Subcutaneous abdominal adipose tissue (tissue), 5 donors: Measurements from ENCODE around the gene TCEAL5.
A peak's percentile ranks its signal among the peaks of the same experiment; 100 is the strongest.

ENCODE experiments used
- H3K27ac ChIP-seq: one replicate; pipeline ENCODE4 v1.7.0; 2013; ENCODE audit warnings: low read depth, mild to moderate bottlenecking, inconsistent platforms, low read length, moderate library complexity
- H3K27me3 ChIP-seq, 5 donors: one replicate each; pipeline ENCODE4 v1.7.0; 2013; ENCODE audit warnings: low read length in 5 of 5, inconsistent platforms in 1 of 5; ENCODE audit not compliant: control insufficient read depth in 5 of 5, insufficient read depth in 4 of 5
- H3K36me3 ChIP-seq, 5 donors: one replicate each; pipeline ENCODE4 v1.7.0; 2013; ENCODE audit warnings: low read length in 5 of 5; ENCODE audit not compliant: control insufficient read depth in 5 of 5, insufficient read depth in 5 of 5
- H3K4me1 ChIP-seq, 5 donors: one replicate each; pipeline ENCODE4 v1.7.0; 2013; ENCODE audit warnings: low read length in 5 of 5, mild to moderate bottlenecking in 3 of 5, moderate library complexity in 1 of 5; ENCODE audit not compliant: control insufficient read depth in 5 of 5, insufficient read depth in 5 of 5
- H3K4me3 ChIP-seq, 5 donors: one replicate each; pipeline ENCODE4 v1.7.0; 2013; ENCODE audit warnings: low read length in 5 of 5, low read depth in 1 of 5
- H3K9ac ChIP-seq, 5 donors: one replicate each; pipeline ENCODE4 v1.7.0; 2013; ENCODE audit warnings: low read length in 5 of 5, mild to moderate bottlenecking in 4 of 5, moderate library complexity in 3 of 5
- H3K9me3 ChIP-seq, 5 donors: one replicate each; pipeline ENCODE4 v1.7.0; 2013; ENCODE audit warnings: low read length in 5 of 5; ENCODE audit not compliant: control insufficient read depth in 5 of 5
- donor health status: healthy.
- donor health status: healthy.
- donor health status: healthy.
- donor health status: healthy.
- donor health status: healthy.

The TCEAL5 gene

DNA sequence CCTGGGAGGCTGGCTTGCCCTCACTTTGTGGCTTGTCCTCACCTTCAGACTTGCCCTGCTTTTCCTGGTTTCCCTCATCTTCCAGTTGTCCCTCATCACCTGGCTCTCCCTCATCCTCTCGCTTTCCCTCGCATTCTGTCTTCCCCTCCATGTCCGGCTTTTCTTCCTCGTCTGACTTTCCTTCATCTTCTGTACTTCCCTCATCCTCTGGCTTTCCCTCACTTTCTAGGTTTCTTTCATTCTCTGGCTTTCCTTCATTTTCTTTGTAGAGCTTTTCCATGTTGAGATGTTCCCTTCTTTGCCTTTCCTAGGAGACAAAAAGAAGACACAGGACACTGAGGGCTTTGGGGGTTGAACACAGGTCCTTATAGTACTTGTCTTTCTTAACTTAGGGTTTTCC, 2.3 kb downstream of the TCEAL5 start:
- Histone ChIP-seq H3K27ac (no peak overlapping the region), H3K9ac (no peak overlapping the region), H3K4me1 (peaks cover 0 to 5% (median 4%) of the 10 kb centered on the region in 5 donors), H3K9me3 (no peaks in the 10 kb centered on the region), H3K36me3 (no peaks in the 10 kb centered on the region), H3K4me3 (no peak overlapping the region), H3K27me3 (peaks cover 29 to 46% (median 36%) of the 10 kb centered on the region in 5 donors)

- no peak overlapping the region for H3K9ac ChIP-seq
- H3K4me3 ChIP-seq = no peak overlapping the region
- no peaks in the 10 kb centered on the region for H3K36me3 ChIP-seq
- H3K4me1 ChIP-seq = peaks cover 0 to 13% (median 7%) of the 10 kb centered on the region in 5 donors
- peaks cover 0 to 13% (median 7%) of the 10 kb centered on the region in 5 donors for H3K27me3 ChIP-seq
- H3K27ac ChIP-seq = no peak overlapping the region
- peaks cover 0 to 5% (median 0%) of the 10 kb centered on the region in 5 donors for H3K9me3 ChIP-seq
Measured at GRCh38 chrX:103258275-103258674, 18.3 kb downstream of the TCEAL5 start.

DNA sequence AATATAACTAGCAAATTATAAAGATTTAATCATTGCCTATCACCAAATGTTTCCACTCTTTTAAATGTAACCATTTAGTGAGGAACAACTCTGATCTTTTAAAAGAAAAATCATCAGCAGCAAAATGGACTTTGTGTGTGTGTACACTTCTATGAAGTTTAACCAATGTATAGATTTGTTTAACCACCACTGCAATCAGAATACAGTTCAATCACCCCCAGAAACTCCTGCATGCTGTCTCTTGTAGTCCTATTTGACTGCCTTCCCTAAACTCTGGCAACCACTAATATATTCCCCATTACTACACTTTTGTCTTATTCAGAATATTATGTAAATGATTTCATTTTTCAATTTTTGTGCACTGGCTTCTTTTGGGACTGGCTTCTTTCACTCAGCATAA, 19.9 kb downstream of the TCEAL5 start:
- Histone ChIP-seq H3K36me3 (peaks cover 0 to 5% (median 3%) of the 10 kb centered on the region in 5 donors), H3K4me3 (no peak overlapping the region), H3K4me1 (peaks cover 0 to 13% (median 7%) of the 10 kb centered on the region in 5 donors), H3K9me3 (no peaks in the 10 kb centered on the region), H3K27me3 (peaks cover 0 to 8% (median 7%) of the 10 kb centered on the region in 5 donors), H3K9ac (no peak overlapping the region), H3K27ac (no peak overlapping the region)

DNA sequence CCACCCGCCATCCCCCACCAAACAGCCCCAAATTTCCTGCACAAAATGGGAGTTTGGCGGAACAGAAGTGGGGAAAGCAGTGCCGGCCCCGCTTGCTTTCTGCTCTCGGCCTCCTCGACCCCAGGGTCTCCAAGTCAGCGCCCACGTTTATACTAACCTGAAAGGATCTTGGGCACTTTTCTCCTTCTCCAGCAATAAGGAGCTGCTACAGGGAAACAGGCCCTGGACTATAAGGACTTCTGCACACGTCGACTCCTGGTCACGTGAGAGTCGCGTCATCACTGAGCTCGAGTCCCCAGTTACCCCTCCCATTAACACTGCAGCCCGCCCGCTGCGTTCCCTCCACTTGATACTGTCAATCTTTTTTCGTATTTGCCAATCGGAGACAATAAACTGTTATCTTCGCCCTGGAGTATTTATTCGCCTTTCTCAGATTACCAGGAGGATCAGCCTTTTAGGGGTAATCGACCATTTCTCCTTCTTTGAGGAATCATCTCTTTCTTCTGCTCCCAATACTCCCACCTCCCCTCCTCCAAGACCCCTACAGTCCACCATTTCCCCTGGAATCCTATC, 21.5 kb downstream of the TCEAL5 start, which contains the start of gene TCEAL8:
Gene TCEAL8, minus strand, starts transcription at position 235 of the 573 bp plus-strand sequence. CDS start 1,176 bp downstream, outside the sequence.
- H3K4me1 ChIP-seq = peaks cover 0 to 13% (median 7%) of the 10 kb centered on the region in 5 donors
- H3K4me3 ChIP-seq = peak within 1 kb of the TSS; percentile 70 to 86 (median 82)
- H3K9ac ChIP-seq = peak within 1 kb of the TSS; percentile 19 to 64 (median 45)
- H3K36me3 ChIP-seq = peaks cover 0 to 5% (median 3%) of the 10 kb centered on the region in 5 donors
- H3K27ac ChIP-seq = peak within 1 kb of the TSS; percentile 58
- no peaks in the 10 kb centered on the region for H3K9me3 ChIP-seq
- H3K27me3 ChIP-seq = peaks cover 0 to 8% (median 7%) of the 10 kb centered on the region in 5 donors

DNA sequence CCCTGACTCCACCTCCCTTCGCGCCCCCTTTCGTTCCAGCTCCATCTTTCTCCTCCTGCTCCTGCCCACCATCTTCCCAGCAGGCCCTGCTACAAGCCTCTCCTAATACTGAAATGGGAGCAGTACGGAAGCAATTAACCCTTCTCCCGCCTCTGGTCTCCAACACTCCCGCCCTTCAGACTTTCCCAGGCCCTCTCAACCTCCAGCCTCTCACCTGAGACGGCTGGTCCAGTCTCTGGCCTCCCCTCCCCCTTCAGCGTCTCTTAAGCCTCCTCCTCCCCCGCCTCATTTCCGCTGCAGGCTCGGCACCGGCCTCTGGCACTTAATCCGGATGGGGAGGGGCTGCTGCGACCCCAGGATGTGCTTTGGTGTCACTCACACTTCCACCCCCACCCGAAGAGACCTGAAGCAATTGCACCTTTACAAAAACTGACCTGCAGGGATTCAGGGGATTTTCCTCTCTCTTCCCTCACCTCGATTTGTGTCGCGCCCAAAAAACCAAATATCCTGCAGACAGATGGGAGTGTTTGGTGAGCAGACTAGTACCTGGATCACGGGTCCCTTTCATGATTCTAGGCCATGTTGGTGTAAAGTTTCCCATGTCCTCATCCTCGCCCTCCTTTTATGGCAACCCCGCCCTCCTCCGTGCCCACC, 22.3 kb downstream of the TCEAL5 start:
- Histone ChIP-seq H3K27me3 (peaks cover 0 to 13% (median 7%) of the 10 kb centered on the region in 5 donors), H3K4me1 (peaks cover 0 to 13% (median 7%) of the 10 kb centered on the region in 5 donors), H3K27ac (peak overlapping the region; percentile 58), H3K9me3 (no peaks in the 10 kb centered on the region), H3K9ac (peak overlapping the region; percentile 19 to 64 (median 45)), H3K4me3 (peak overlapping the region; percentile 70 to 86 (median 82)), H3K36me3 (peaks cover 0 to 5% (median 3%) of the 10 kb centered on the region in 5 donors)

- Histone ChIP-seq H3K9ac (peak overlapping the region in 4 of 5 donors; percentile 12 to 64 (median 29)), H3K27me3 (peaks cover 0 to 13% (median 7%) of the 10 kb centered on the region in 5 donors), H3K4me1 (peaks cover 0 to 13% (median 7%) of the 10 kb centered on the region in 5 donors), H3K27ac (peak overlapping the region; percentile 58), H3K4me3 (peak overlapping the region; percentile 70 to 86 (median 82)), H3K36me3 (peaks cover 0 to 5% (median 3%) of the 10 kb centered on the region in 5 donors), H3K9me3 (no peaks in the 10 kb centered on the region)
Measured at GRCh38 chrX:103253608-103254007, 22.9 kb downstream of the TCEAL5 start.

DNA sequence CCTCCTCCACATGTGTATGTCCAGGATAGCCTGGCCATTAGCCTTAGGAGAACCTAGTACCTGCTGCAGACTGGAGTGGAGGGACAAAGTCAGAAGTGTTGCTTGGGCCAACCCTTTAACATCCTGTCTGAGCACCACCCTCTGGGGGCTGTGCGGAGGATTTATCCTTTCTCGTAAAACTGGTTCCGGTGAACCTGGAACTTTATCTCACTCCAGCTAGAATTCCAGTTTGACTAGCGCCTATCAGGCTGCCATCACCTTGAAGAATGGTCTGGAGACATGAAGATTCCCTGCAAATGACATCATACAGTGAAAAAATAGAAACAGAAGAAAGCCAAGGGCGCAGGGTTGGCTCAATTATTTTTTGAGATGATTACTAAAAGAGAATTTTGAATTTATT, 25.6 kb downstream of the TCEAL5 start:
- H3K27ac ChIP-seq = no peak overlapping the region
- H3K4me1 ChIP-seq = peaks cover 0 to 13% (median 7%) of the 10 kb centered on the region in 5 donors
- H3K36me3 ChIP-seq = peaks cover 0 to 5% (median 3%) of the 10 kb centered on the region in 5 donors
- peaks cover 0 to 13% (median 7%) of the 10 kb centered on the region in 5 donors for H3K27me3 ChIP-seq
- no peaks in the 10 kb centered on the region for H3K9me3 ChIP-seq
- no peak overlapping the region for H3K9ac ChIP-seq
- H3K4me3 ChIP-seq = no peak overlapping the region

GRCh38 chrX:103249805-103250204, 26.7 kb downstream of the TCEAL5 start:
- Histone ChIP-seq H3K9me3 (no peaks in the 10 kb centered on the region), H3K27me3 (peaks cover 0 to 9% (median 7%) of the 10 kb centered on the region in 5 donors), H3K27ac (no peak overlapping the region), H3K4me1 (peaks cover 0 to 11% (median 7%) of the 10 kb centered on the region in 5 donors), H3K9ac (no peak overlapping the region), H3K36me3 (peaks cover 0 to 5% (median 3%) of the 10 kb centered on the region in 5 donors), H3K4me3 (no peak overlapping the region)

DNA sequence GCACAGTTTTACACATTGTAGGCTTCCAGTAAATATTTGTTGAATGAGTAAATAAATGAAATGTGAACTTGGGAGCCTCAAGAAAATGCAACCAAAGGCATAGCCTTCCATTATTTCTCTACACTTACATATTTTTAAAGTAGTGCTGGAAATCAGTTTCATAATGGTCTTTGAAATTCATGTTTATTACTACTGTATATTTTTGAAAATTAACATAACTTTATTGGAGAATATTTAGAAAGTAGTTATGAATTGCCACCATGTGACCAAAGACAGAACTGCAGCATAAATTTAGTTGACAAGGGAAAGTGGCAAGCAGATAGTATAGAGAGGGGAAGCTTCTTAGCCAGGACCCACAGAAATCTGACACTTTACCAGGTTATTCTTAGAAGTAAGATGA, 28.0 kb downstream of the TCEAL5 start:
- Histone ChIP-seq H3K4me1 (peaks cover 0 to 3% (median 2%) of the 10 kb centered on the region in 5 donors), H3K36me3 (peaks cover 0 to 5% (median 3%) of the 10 kb centered on the region in 5 donors), H3K27ac (no peak overlapping the region), H3K4me3 (no peak overlapping the region), H3K9me3 (no peaks in the 10 kb centered on the region), H3K9ac (no peak overlapping the region), H3K27me3 (peaks cover 0 to 9% (median 1%) of the 10 kb centered on the region in 5 donors)

DNA sequence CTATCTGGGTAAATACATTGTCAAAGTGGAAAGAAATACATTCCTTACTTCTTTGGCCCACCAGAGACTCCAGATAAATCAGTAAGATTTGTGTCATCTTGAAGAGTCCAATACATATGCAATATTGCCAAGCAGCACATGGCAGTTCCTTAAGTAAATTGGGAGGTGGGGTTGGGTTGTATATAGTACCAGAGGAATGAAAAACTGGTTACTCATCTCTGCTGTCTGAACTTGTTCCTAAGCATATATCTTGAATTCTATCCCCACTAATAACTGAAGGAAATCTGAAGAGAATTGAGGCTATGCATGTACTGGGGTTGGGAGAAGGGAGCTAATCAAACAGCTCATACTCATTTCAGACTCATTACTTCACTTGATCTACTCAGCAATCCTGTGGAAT, 36.4 kb downstream of the TCEAL5 start:
- Histone ChIP-seq H3K4me3 (no peak overlapping the region), H3K9ac (no peak overlapping the region), H3K36me3 (no peaks in the 10 kb centered on the region), H3K4me1 (no peaks in the 10 kb centered on the region), H3K9me3 (no peaks in the 10 kb centered on the region), H3K27me3 (peaks cover 0 to 17% (median 3%) of the 10 kb centered on the region in 5 donors), H3K27ac (no peak overlapping the region)
